GM23338 (cell line): ENCODE results near the gene TMIGD2. TPM values are rescaled to one million over a fixed set of nuclear protein-coding genes. Genes with fewer than 3 reads are reported as not detected.

Source experiments
- ATAC-seq: fragments of 200-7000 bp; cut with Tn5 transposase; 3 replicates; pipeline ENCODE4 v1.9.1; 2020
- DNase-seq: peaks from one replicate; pipeline ENCODE4 v3.0.0-alpha.2; 2015; ENCODE audit warnings: low spot score
- H2AFZ ChIP-seq: fragments of 200-600 bp; sonication (generic); 2 replicates; pipeline ENCODE4 v1.8.0; 2016; ENCODE audit warnings: antibody characterized with exemption, mild to moderate bottlenecking, moderate library complexity
- H3F3A ChIP-seq: fragments of 200-600 bp; sonication (generic); replicated peaks from 2 replicates; pipeline ENCODE4 v1.8.0; 2017; ENCODE audit warnings: antibody characterized with exemption, mixed run types, low read depth
- H3K27ac ChIP-seq: fragments of 200-600 bp; sonication (generic); 2 replicates; pipeline ENCODE4 v1.6.1; 2016; ENCODE audit warnings: low read depth
- H3K27me3 ChIP-seq: fragments of 200-600 bp; sonication (generic); 2 replicates; pipeline ENCODE4 v1.8.0; 2016; ENCODE audit warnings: mild to moderate bottlenecking, mixed run types, moderate library complexity; ENCODE audit not compliant: insufficient read depth
- H3K36me3 ChIP-seq: fragments of 200-600 bp; sonication (generic); 2 replicates; pipeline ENCODE4 v1.8.0; 2016; ENCODE audit warnings: mild to moderate bottlenecking; ENCODE audit not compliant: insufficient read depth
- H3K4me1 ChIP-seq: fragments of 200-600 bp; sonication (generic); 2 replicates; pipeline ENCODE4 v1.8.0; 2016; ENCODE audit warnings: mild to moderate bottlenecking, moderate library complexity; ENCODE audit not compliant: insufficient read depth
- H3K4me2 ChIP-seq: fragments of 200-600 bp; sonication (generic); 2 replicates; pipeline ENCODE4 v1.7.1; 2017; ENCODE audit warnings: mixed run types
- H3K4me3 ChIP-seq: fragments of 200-600 bp; sonication (generic); 2 replicates; pipeline ENCODE4 v1.6.1; 2016; ENCODE audit warnings: mixed run types
- H3K79me2 ChIP-seq: fragments of 200-600 bp; sonication (generic); replicated peaks from 2 replicates; pipeline ENCODE4 v1.8.0; 2017; ENCODE audit warnings: mild to moderate bottlenecking; ENCODE audit not compliant: insufficient read depth
- H3K9me2 ChIP-seq: fragments of 200-600 bp; sonication (generic); 2 replicates; pipeline ENCODE4 v1.8.0; 2017; ENCODE audit not compliant: insufficient read depth
- H4K20me1 ChIP-seq: fragments of 200-600 bp; sonication (generic); replicated peaks from 2 replicates; pipeline ENCODE4 v1.8.0; 2017; ENCODE audit warnings: mild to moderate bottlenecking; ENCODE audit not compliant: insufficient read depth
- H3K27ac Mint-ChIP-seq: 2 replicates; pipeline ENCODE4 v1.8.0; 2020; ENCODE audit warnings: inconsistent platforms, mild to moderate bottlenecking, moderate library complexity, mixed read lengths
- H3K27me3 Mint-ChIP-seq: 3 replicates; pipeline ENCODE4 v1.8.0; 2022; ENCODE audit warnings: low read depth, mild to moderate bottlenecking, moderate library complexity, mixed read lengths, inconsistent platforms; ENCODE audit not compliant: insufficient read depth, poor library complexity
- H3K36me3 Mint-ChIP-seq: 3 replicates; pipeline ENCODE4 v1.8.0; 2021; ENCODE audit warnings: low read depth, mild to moderate bottlenecking, inconsistent platforms, moderate library complexity, mixed read lengths
- H3K4me1 Mint-ChIP-seq: 3 replicates; pipeline ENCODE4 v1.8.0; 2020; ENCODE audit warnings: mild to moderate bottlenecking, inconsistent platforms, mixed read lengths
- H3K4me3 Mint-ChIP-seq: 3 replicates; pipeline ENCODE4 v1.8.0; 2021; ENCODE audit warnings: moderate library complexity, mild to moderate bottlenecking, inconsistent platforms, mixed read lengths
- H3K9me3 Mint-ChIP-seq: 3 replicates; pipeline ENCODE4 v1.8.0; 2020; ENCODE audit warnings: moderate library complexity, mild to moderate bottlenecking, inconsistent platforms, mixed read lengths
- CREB1 ChIP-seq: fragments of 250-450 bp; sonication (Bioruptor Pico); IDR thresholded peaks from 2 replicates; pipeline ENCODE4 v1.5.0; 2020; ENCODE audit warnings: low read depth, mild to moderate bottlenecking, moderate library complexity
- CTCF ChIP-seq, 2 experiments: fragments of 200-600 bp in 1 of 2; sonication (generic) in 1 of 2; conservative IDR thresholded peaks; 2 replicates each; pipeline versions ENCODE4 v1.5.1 to v1.6.1; 2016 to 2017; ENCODE audit warnings: antibody characterized with exemption in 2 of 2, low read depth in 2 of 2, mild to moderate bottlenecking in 2 of 2, moderate library complexity in 1 of 2
- ETS1 ChIP-seq: IDR thresholded peaks from 2 replicates; pipeline ENCODE4 v1.6.1; 2016; ENCODE audit warnings: antibody characterized with exemption
- ZNF114 ChIP-seq: fragments of 250-450 bp; sonication (Bioruptor Pico); IDR thresholded peaks from 2 replicates; pipeline ENCODE4 v1.5.0; 2020; ENCODE audit warnings: mild to moderate bottlenecking, moderate library complexity
- ZNF331 ChIP-seq: fragments of 250-450 bp; sonication (Bioruptor Pico); IDR thresholded peaks from 2 replicates; pipeline ENCODE4 v1.5.0; 2020; ENCODE audit warnings: low read depth, mild to moderate bottlenecking, moderate library complexity
- polyA plus RNA-seq: library from polyadenylated mRNA; unstranded; fragments of >200 nt; fragmentation: Nextera tagmentation; extraction: Ambion mirVana; gene quantifications from 2 replicates; pipeline ENCODE4 v1.2.1, GENCODE V29; 2016
- total RNA-seq: library from RNA; depleted of rRNA; stranded (reverse); fragments of >200 nt; shearing (Covaris generic); gene quantifications from 2 replicates; pipeline ENCODE4 v1.2.3, GENCODE V29; 2014

The TMIGD2 gene
- total and polyA plus RNA-seq, 2 experiments from 2014 or later = 0.76 to 0.79 TPM

DNA sequence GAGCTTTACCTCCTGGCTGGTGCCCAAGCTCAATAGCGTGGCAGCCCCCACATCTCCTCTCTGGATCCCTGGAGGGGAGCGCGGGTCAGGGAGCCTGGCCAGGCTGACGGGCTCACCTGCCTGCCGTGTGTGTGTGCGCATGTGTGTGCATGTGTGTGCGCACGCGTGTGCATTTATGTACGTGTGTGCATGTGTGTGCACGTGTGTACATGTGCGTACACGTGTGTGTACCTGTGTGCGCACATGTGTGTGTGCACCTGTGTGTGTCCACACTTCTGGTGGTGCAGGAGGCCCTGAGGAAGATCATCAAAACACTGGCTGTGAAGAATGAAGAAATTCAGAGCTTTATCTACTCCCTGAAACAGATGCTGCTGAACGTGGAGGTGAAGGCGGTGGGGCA, 3.5 kb upstream of the TMIGD2 start (continued):
- TF ChIP-seq CREB1 (CRISPR knock-in tag) (no peak), CTCF (conservative IDR thresholded peaks at IDR 0.05; ENCODE audit: low read depth in 2 of 2) (no peak), ZNF331 (no peak)

GRCh38 chr19:4305257-4305612, 3.0 kb upstream of the TMIGD2 start:
- H3K9me3 Mint-ChIP-seq = no peaks in the 10 kb centered on the region; the same call in 2 of the 3 replicates
- Histone ChIP-seq H2AFZ (no peak overlapping the region), H3K27ac (no peak overlapping the region), H3K9me2 (no peaks in the 10 kb centered on the region), H3K27me3 (no peaks in the 10 kb centered on the region), H4K20me1 (no peaks in the 10 kb centered on the region), H3K4me1 (no peaks in the 10 kb centered on the region; the same call in 1 of the 2 replicates), H3K36me3 (peaks cover 11% of the 10 kb centered on the region; the same call in 1 of the 2 replicates), H3K4me3 (peak overlapping the region; percentile 51), H3K4me2 (no peak overlapping the region; the same call in 1 of the 2 replicates), H3K79me2 (no peaks in the 10 kb centered on the region), H3F3A (peaks cover 8% of the 10 kb centered on the region; the same call in 1 of the 2 replicates)
- H3K27ac Mint-ChIP-seq = no peak overlapping the region
- H3K36me3 Mint-ChIP-seq = peaks cover 43% of the 10 kb centered on the region
- ATAC-seq (no peak), DNase-seq (peak; percentile 70)
- peaks cover 11% of the 10 kb centered on the region for H3K27me3 Mint-ChIP-seq
- TF ChIP-seq ZNF114 = no peak
- no peak for TF ChIP-seq ETS1
- peaks cover 15% of the 10 kb centered on the region for H3K4me1 Mint-ChIP-seq
- peak overlapping the region; percentile 67 for H3K4me3 Mint-ChIP-seq

DNA sequence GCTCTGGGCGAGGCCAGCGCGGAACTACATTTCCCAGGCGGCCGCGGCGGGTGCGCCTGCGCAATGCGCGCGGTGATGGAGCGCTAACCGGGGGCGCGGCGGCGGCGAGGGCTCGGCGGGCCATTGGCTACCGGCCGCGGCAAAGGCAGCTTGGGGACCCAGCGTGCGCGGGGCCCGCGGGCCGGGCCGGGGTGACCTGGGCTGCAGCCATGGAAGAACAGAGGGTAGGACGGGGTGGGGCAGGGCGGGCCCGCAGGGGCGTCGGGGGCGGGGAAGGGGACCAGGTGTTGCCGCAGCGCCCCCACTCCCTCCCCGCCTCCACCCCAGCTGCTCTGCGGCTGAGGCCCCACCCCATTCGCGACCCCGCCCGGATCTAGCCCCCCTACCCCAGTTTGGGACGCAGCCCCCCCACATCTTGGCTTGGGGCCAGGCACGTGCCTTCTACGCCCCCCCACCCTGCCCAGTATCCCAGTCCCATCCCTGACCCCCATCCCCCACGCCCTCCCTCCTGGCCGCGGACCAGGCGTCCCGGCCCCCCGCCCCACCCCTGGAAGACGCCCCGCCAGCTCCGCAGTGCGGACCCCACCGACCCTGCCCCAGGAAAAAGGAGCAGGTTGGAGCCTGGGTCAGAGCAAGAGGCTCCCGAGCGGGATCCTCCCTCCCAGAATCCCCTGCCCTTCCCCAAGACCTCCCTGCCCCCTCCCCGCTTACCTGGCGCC, 2.5 kb upstream of the TMIGD2 start, which contains the start of gene FSD1:
Gene FSD1, plus strand, starts transcription at position 61 of the 719 bp plus-strand sequence. Its CDS starts 149 bp downstream, at position 210.
- DNase-seq (peak; percentile 88), ATAC-seq (peak; percentile 95)
- peak within 1 kb of the TSS; percentile 76 for H2AFZ ChIP-seq
- peak within 1 kb of the TSS; percentile 51 for H3K4me3 ChIP-seq
- H3F3A ChIP-seq = 0 out of 2 replicates have a peak, but pooled peaks cover 8% of the 10 kb centered on the region
- H3K4me1 Mint-ChIP-seq = peaks cover 15% of the 10 kb centered on the region
- H3K36me3 Mint-ChIP-seq = peaks cover 37% of the 10 kb centered on the region
- H3K27me3 Mint-ChIP-seq = peaks cover 11% of the 10 kb centered on the region
- H3K9me3 Mint-ChIP-seq = no peaks in the 10 kb centered on the region; the same call in 2 of the 3 replicates
- no peaks in the 10 kb centered on the region; the same call in 1 of the 2 replicates for H3K4me1 ChIP-seq
- no peak within 1 kb of the TSS for H3K27ac Mint-ChIP-seq
- H3K27me3 ChIP-seq = no peaks in the 10 kb centered on the region
- peak within 1 kb of the TSS; percentile 69 for H3K4me2 ChIP-seq
- H4K20me1 ChIP-seq = no peaks in the 10 kb centered on the region
- peak within 1 kb of the TSS; percentile 67 for H3K4me3 Mint-ChIP-seq
- TF ChIP-seq CTCF (conservative IDR thresholded peaks at IDR 0.05; ENCODE audit: low read depth in 2 of 2) (no peak), ETS1 (0 out of 2 replicates have a peak, but pooled peaks have one; percentile 66)
- no peak within 1 kb of the TSS for H3K27ac ChIP-seq
- no peaks in the 10 kb centered on the region for H3K9me2 ChIP-seq
- H3K79me2 ChIP-seq = no peaks in the 10 kb centered on the region
- peaks cover 11% of the 10 kb centered on the region; the same call in 1 of the 2 replicates for H3K36me3 ChIP-seq
